ENCODE data around the gene MPI.

DNA sequence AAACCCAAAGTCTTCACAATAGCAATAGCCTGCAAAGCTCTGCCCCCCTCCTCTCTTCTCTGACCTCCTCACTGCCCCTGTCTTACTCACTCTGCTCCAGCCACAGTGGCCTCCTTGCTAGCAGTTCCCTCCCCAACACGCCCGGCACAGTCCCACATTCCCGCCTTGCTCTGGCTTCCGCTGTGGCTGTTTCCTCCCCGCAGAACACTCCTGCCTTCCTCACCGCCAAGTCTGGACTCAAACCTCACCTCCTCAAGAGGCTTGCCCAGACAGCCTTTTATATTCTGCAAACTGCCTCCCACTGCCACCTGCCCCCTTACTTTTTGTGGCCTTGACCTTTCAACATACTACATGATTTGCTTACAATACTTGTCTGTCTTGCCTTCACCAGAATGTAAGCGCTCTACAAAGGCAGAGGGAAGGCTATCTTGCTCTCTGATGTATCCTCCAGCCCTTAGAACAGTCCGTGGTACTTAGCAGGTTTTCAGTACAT, 406 bp upstream of the MPI start:
- TF ChIP-seq, protein P1, sequence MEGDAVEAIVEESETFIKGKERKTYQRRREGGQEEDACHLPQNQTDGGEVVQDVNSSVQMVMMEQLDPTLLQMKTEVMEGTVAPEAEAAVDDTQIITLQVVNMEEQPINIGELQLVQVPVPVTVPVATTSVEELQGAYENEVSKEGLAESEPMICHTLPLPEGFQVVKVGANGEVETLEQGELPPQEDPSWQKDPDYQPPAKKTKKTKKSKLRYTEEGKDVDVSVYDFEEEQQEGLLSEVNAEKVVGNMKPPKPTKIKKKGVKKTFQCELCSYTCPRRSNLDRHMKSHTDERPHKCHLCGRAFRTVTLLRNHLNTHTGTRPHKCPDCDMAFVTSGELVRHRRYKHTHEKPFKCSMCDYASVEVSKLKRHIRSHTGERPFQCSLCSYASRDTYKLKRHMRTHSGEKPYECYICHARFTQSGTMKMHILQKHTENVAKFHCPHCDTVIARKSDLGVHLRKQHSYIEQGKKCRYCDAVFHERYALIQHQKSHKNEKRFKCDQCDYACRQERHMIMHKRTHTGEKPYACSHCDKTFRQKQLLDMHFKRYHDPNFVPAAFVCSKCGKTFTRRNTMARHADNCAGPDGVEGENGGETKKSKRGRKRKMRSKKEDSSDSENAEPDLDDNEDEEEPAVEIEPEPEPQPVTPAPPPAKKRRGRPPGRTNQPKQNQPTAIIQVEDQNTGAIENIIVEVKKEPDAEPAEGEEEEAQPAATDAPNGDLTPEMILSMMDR (IDR thresholded peaks at IDR 0.05; ENCODE audit: control extremely low read depth in 1 of 3, insufficient read depth in 1 of 3, low read depth in 1 of 3, low read length in 3 of 3) = no peak
- no peak for TF ChIP-seq POLR2AphosphoS5 (IDR thresholded peaks at IDR 0.05; ENCODE audit: low read depth, low read length)
- TF ChIP-seq EZH2 (IDR thresholded peaks at IDR 0.05; ENCODE audit: low read depth, low read length, severe bottlenecking) = no peak
- TF ChIP-seq POLR2A (IDR thresholded peaks at IDR 0.05; ENCODE audit: control extremely low read depth in 1 of 2, low read depth in 2 of 2, low read length in 2 of 2) = no peak
- TF ChIP-seq, protein P2, sequence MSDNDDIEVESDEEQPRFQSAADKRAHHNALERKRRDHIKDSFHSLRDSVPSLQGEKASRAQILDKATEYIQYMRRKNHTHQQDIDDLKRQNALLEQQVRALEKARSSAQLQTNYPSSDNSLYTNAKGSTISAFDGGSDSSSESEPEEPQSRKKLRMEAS (IDR thresholded peaks at IDR 0.05) = no peak
- no peak for TF ChIP-seq SRF (IDR thresholded peaks at IDR 0.05; ENCODE audit: low read depth, low read length)
- TF ChIP-seq TEAD4 (IDR thresholded peaks at IDR 0.05; ENCODE audit: low read depth, low read length) = peak; percentile 48; the same call in 1 of the 2 replicates
- TF ChIP-seq, protein P3, sequence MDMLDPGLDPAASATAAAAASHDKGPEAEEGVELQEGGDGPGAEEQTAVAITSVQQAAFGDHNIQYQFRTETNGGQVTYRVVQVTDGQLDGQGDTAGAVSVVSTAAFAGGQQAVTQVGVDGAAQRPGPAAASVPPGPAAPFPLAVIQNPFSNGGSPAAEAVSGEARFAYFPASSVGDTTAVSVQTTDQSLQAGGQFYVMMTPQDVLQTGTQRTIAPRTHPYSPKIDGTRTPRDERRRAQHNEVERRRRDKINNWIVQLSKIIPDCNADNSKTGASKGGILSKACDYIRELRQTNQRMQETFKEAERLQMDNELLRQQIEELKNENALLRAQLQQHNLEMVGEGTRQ (IDR thresholded peaks at IDR 0.05; ENCODE audit: low read length) = no peak
- no peak for TF ChIP-seq TAF1 (IDR thresholded peaks at IDR 0.05; ENCODE audit: low read depth, low read length)
- TF ChIP-seq SP2 (IDR thresholded peaks at IDR 0.05; ENCODE audit: low read length) = no peak
